HepG2 (cell line): ENCODE measurements around the gene SLC16A9. TPM values are rescaled to one million over a fixed set of nuclear protein-coding genes. Genes with fewer than 3 reads are reported as not detected.

Experiments used
- ATAC-seq: fragments of 200-7000 bp; cut with Tn5 transposase; 3 replicates; pipeline ENCODE4 v1.9.1; 2020; ENCODE audit warnings: mild to moderate bottlenecking, moderate library complexity
- BruUV-seq: library from RNA; stranded (reverse); fragments of 400-500 nt; replicated peaks from 2 replicates; lab custom pipeline; 2021; lab: Mats Ljungman, UMichigan
- CTCF ChIA-PET: fragments of 300-600 bp; formaldehyde crosslinking; extraction: SDS; loops from one replicate; lab custom pipeline; 2021; ENCODE audit warnings: low total read pairs, inconsistent platforms, low intra/inter-chr PET ratio; lab: Yijun Ruan, JAX
- POLR2A ChIA-PET: fragments of 350-600 bp; sonication (Branson Sonifier 250); formaldehyde crosslinking; loops from one replicate; lab custom pipeline; 2020; ENCODE audit warnings: antibody characterized with exemption, inconsistent platforms; lab: Yijun Ruan, JAX
- DNase-seq: peaks from one replicate; pipeline ENCODE4 v3.0.0-alpha.2; 2015; ENCODE audit warnings: low spot score
- FAIRE-seq: peaks from 3 replicates; lab custom pipeline; 2011; peaks lifted over from hg19 to GRCh38; lab: Jason Lieb, UNC
- H2AFZ ChIP-seq: one replicate; pipeline ENCODE4 v1.6.1; 2011; ENCODE audit warnings: low read length, inconsistent platforms
- H3K27ac ChIP-seq: fragments of 300-600 bp; 3 replicates; pipeline ENCODE4 v1.8.0; 2011; ENCODE audit warnings: mixed run types, mild to moderate bottlenecking, mixed read lengths, low read length, inconsistent platforms; ENCODE audit not compliant: insufficient read depth; ENCODE audit errors: extremely low read length
- H3K27me3 ChIP-seq, 2 experiments: fragments of 200-600 bp in 1 of 2; 2 replicates in 1 of 2; 3 replicates in 1 of 2; pipeline versions ENCODE4 v1.6.0 to v1.8.0; 2011; ENCODE audit warnings: low read length in 2 of 2, mild to moderate bottlenecking in 2 of 2, moderate library complexity in 2 of 2, inconsistent platforms in 1 of 2; ENCODE audit not compliant: insufficient read depth in 2 of 2, control insufficient read depth in 1 of 2
- H3K36me3 ChIP-seq, 2 experiments: fragments of 200-600 bp in 1 of 2; replicated peaks in 1 of 2; 2 replicates in 1 of 2; 3 replicates in 1 of 2; pipeline versions ENCODE4 v1.5.1 to v1.8.0; 2011; ENCODE audit warnings: low read length in 2 of 2, inconsistent platforms in 1 of 2; ENCODE audit not compliant: insufficient read depth in 2 of 2, control insufficient read depth in 1 of 2
- H3K4me1 ChIP-seq: 2 replicates; pipeline ENCODE4 v1.5.1; 2012; ENCODE audit warnings: low read length, inconsistent platforms; ENCODE audit not compliant: insufficient read depth
- H3K4me2 ChIP-seq: 2 replicates; pipeline ENCODE4 v1.6.0; 2011; ENCODE audit warnings: low read depth, low read length, inconsistent platforms
- H3K4me3 ChIP-seq, 3 experiments: fragments of 200-600 bp in 1 of 3; sonication (generic), shearing (Covaris generic) in 1 of 3; replicated peaks in 1 of 3; 2 replicates each; pipeline ENCODE4 v1.5.1; 2011 to 2016; ENCODE audit warnings: low read length in 3 of 3, inconsistent platforms in 2 of 3, low read depth in 2 of 3, mild to moderate bottlenecking in 2 of 3, control low read depth in 1 of 3, mixed read lengths in 1 of 3; ENCODE audit not compliant: insufficient read depth in 1 of 3
- H3K79me2 ChIP-seq: one replicate; pipeline ENCODE4 v1.6.1; 2011; ENCODE audit warnings: low read length, inconsistent platforms; ENCODE audit not compliant: insufficient read depth
- H3K9ac ChIP-seq: 2 replicates; pipeline ENCODE4 v1.6.0; 2011; ENCODE audit warnings: mild to moderate bottlenecking, low read depth, low read length, inconsistent platforms; ENCODE audit not compliant: insufficient read depth
- H3K9me3 ChIP-seq: 2 replicates; pipeline ENCODE4 v1.5.1; 2012; ENCODE audit warnings: mild to moderate bottlenecking, low read length
- H4K20me1 ChIP-seq: 2 replicates; pipeline ENCODE4 v1.6.0; 2011; ENCODE audit warnings: inconsistent platforms, mild to moderate bottlenecking, low read length, moderate library complexity; ENCODE audit not compliant: insufficient read depth
- CBX2 ChIP-seq, 2 experiments: fragments of 200-600 bp in 1 of 2; sonication (generic); formaldehyde crosslinking in 1 of 2; IDR thresholded peaks; 2 replicates each; pipeline versions ENCODE4 v1.7.0 to v1.8.1; 2018 to 2022; ENCODE audit warnings: low read depth in 2 of 2, low read length in 1 of 2, mild to moderate bottlenecking in 1 of 2, missing genetic modification reagents in 1 of 2
- GLI4 ChIP-seq: sonication (generic); formaldehyde crosslinking; IDR thresholded peaks from 2 replicates; pipeline ENCODE4 v1.5.1; 2020; ENCODE audit warnings: missing genetic modification reagents, mild to moderate bottlenecking, moderate library complexity, borderline replicate concordance
- KDM1A ChIP-seq: IDR thresholded peaks from 2 replicates; pipeline ENCODE4 v1.6.1; 2016; ENCODE audit warnings: missing compliant biosample characterization
- MLLT10 ChIP-seq: sonication (generic); formaldehyde crosslinking; IDR thresholded peaks from 2 replicates; pipeline ENCODE4 v1.4.0; 2020; ENCODE audit warnings: missing genetic modification reagents
- NFATC3 ChIP-seq: sonication (generic); formaldehyde crosslinking; IDR thresholded peaks from 2 replicates; pipeline ENCODE4 v1.5.1; 2020; ENCODE audit warnings: mild to moderate bottlenecking, missing genetic modification reagents
- NR2F1 ChIP-seq, 2 experiments: fragments of 450-650 bp in 1 of 2; formaldehyde crosslinking in 1 of 2; IDR thresholded peaks; 2 replicates each; pipeline versions ENCODE4 v1.5.0 to v1.6.1; 2016 to 2020; ENCODE audit warnings: mild to moderate bottlenecking in 1 of 2, missing compliant biosample characterization in 1 of 2, missing genetic modification reagents in 1 of 2, moderate library complexity in 1 of 2
- RBAK ChIP-seq: sonication (generic); formaldehyde crosslinking; IDR thresholded peaks from 2 replicates; pipeline ENCODE4 v1.5.1; 2020; ENCODE audit warnings: mild to moderate bottlenecking, missing genetic modification reagents
- TBL1XR1 ChIP-seq: fragments of 150-350 bp; IDR thresholded peaks from 2 replicates; pipeline ENCODE4 v1.6.1; 2014; ENCODE audit warnings: borderline replicate concordance, low read length; ENCODE audit not compliant: partially characterized antibody
- ZFP41 ChIP-seq: sonication (generic); formaldehyde crosslinking; IDR thresholded peaks from 2 replicates; pipeline ENCODE4 v1.4.0; 2020; ENCODE audit warnings: mild to moderate bottlenecking, missing genetic modification reagents, borderline replicate concordance
- ZNF230 ChIP-seq: sonication (generic); formaldehyde crosslinking; IDR thresholded peaks from 2 replicates; pipeline ENCODE4 v1.4.0; 2020; ENCODE audit warnings: mild to moderate bottlenecking, missing genetic modification reagents
- ZNF234 ChIP-seq: sonication (generic); formaldehyde crosslinking; conservative IDR thresholded peaks from 2 replicates; pipeline ENCODE4 v1.5.1; 2020; ENCODE audit warnings: mild to moderate bottlenecking, missing genetic modification reagents
- ZNF263 ChIP-seq: sonication (generic); formaldehyde crosslinking; IDR thresholded peaks from 2 replicates; pipeline ENCODE4 v1.4.0; 2020; ENCODE audit warnings: missing genetic modification reagents
- ZNF510 ChIP-seq: sonication (generic); formaldehyde crosslinking; IDR thresholded peaks from 2 replicates; pipeline ENCODE4 v1.4.0; 2020; ENCODE audit warnings: low read depth, mild to moderate bottlenecking, missing genetic modification reagents
- ZNF746 ChIP-seq: sonication (generic); formaldehyde crosslinking; IDR thresholded peaks from 2 replicates; pipeline ENCODE4 v1.8.0; 2022; ENCODE audit warnings: mild to moderate bottlenecking, missing genetic modification reagents
- WGBS: methylation state at CpG from one replicate; pipeline ENCODE4 v1.1.6; 2017; ENCODE audit warnings: low lambda C conversion rate; 5-methylcytosine and 5-hydroxymethylcytosine counted together
- in situ Hi-C: cut with HindIII; loops from 2 replicates; pipeline ENCODE4 v1.10.0; 2017; ENCODE audit warnings: low pct_unique_long_range_greater_than_20kb; ENCODE audit not compliant: extremely low pct_ligation_motif_present
- intact Hi-C: fragments of 100-400 bp; cut with micrococcal nuclease; formaldehyde crosslinking; loops from one replicate; pipeline ENCODE4 v1.10.0; 2022; ENCODE audit not compliant: unreplicated experiment
- polyA plus RNA-seq, 8 experiments: library from polyadenylated mRNA; depleted of rRNA in 3 of 8; stranded (reverse) in 7 of 8; unstranded in 1 of 8; fragments of >200 nt; fragmentation: Illumina TruSeq in 4 of 8; extraction: Trizol in 4 of 8; gene quantifications; 2 replicates each; pipeline versions ENCODE4 v1.2.1 to v1.2.3, GENCODE V29; 2011 to 2016; ENCODE audit warnings: low read depth in 4 of 8, missing spikeins in 1 of 8, mixed read lengths in 1 of 8; ENCODE audit not compliant: insufficient read depth in 1 of 8
- total RNA-seq, 5 experiments: library from RNA; depleted of rRNA; stranded (reverse); fragments of >200 nt; fragmentation: Illumina TruSeq; extraction: Trizol; gene quantifications; 2 replicates each; pipeline ENCODE4 v1.2.3, GENCODE V29; 2016; ENCODE audit warnings: low read depth in 1 of 5
- TF ChIP-seq, protein P1 (sequence below): sonication (generic); formaldehyde crosslinking; IDR thresholded peaks from 2 replicates; pipeline ENCODE4 v1.4.0; 2020; ENCODE audit warnings: missing genetic modification reagents, mild to moderate bottlenecking, borderline replicate concordance
- TF ChIP-seq, protein P2 (sequence below): IDR thresholded peaks from 2 replicates; pipeline ENCODE4 v1.6.1; 2016; ENCODE audit warnings: missing compliant biosample characterization, missing genetic modification reagents, borderline replicate concordance
- TF ChIP-seq, protein P3 (sequence below): sonication (generic); formaldehyde crosslinking; IDR thresholded peaks from 2 replicates; pipeline ENCODE4 v1.4.0; 2020; ENCODE audit warnings: low read depth, mild to moderate bottlenecking, missing genetic modification reagents
- TF ChIP-seq, protein P4 (sequence below): sonication (generic); formaldehyde crosslinking; IDR thresholded peaks from 2 replicates; pipeline ENCODE4 v1.4.0; 2020; ENCODE audit warnings: missing genetic modification reagents

The SLC16A9 gene
- total and polyA plus RNA-seq, 2 of the 13 experiments (the other 11 are each of a cell fraction or from before 2014, with no cell fraction given): 0.01 to 0.09 TPM

DNA sequence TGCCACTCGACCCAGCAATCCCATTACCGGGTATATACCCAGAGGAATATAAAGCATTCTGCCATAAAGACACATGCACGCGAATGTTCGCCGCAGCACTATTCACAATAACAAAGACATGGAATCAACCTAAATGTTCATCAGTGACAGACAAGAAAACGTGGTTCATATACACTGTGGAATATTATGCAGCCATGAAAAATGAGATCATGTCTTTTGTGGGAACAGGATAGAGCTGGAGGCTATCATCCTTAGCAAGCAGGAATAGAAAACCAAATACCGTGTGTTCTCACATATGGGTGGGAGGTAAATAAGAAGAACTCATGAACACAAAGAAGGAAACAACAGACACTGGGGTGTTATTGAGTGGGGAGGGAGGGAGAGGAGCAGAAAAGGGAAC lies 84.7 kb downstream of the SLC16A9 start:
- no peak overlapping the region for H2AFZ ChIP-seq
- H3K36me3 ChIP-seq: no peaks in the 10 kb centered on the region
- 55% methylated on average over 8 of the region's 8 CpGs for WGBS
- intact Hi-C loops (loop anchor here (5.0 to 10.0 kb wide), 3 partner anchors 670 to 807 kb away; no protein-coding TSS in a partner anchor), in situ Hi-C loops (loop anchor here (5.0 to 10.0 kb wide), 4 partner anchors 182 to 843 kb away; no protein-coding TSS in a partner anchor)
- FAIRE-seq (no peak), DNase-seq (no peak), ATAC-seq (no peak)
- BruUV-seq: no TSS peak
- ChIA-PET CTCF (interaction anchor here (2.2 to 3.5 kb wide), 2 partner anchors 184 to 408 kb away, joined by 11 to 35 read pairs; no protein-coding TSS in a partner anchor), POLR2A (no interaction called here)
- H3K27me3 ChIP-seq: no peaks in the 10 kb centered on the region; a peak in 1 of 5 replicates
- H3K27ac ChIP-seq: no peak overlapping the region
- H3K9me3 ChIP-seq: no peaks in the 10 kb centered on the region
- no peaks in the 10 kb centered on the region for H4K20me1 ChIP-seq
- no peak overlapping the region for H3K9ac ChIP-seq
- H3K79me2 ChIP-seq: no peaks in the 10 kb centered on the region
- no peak overlapping the region for H3K4me2 ChIP-seq
- no peak overlapping the region for H3K4me3 ChIP-seq
- H3K4me1 ChIP-seq: no peaks in the 10 kb centered on the region
- TF ChIP-seq TBL1XR1 (no peak), CBX2 (IDR thresholded peaks at IDR 0.05; ENCODE audit: low read depth, low read length) (no peak), CBX2 (CRISPR knock-in tag; IDR thresholded peaks at IDR 0.05; ENCODE audit: low read depth) (no peak), RBAK (CRISPR knock-in tag) (no peak), NR2F1 (CRISPR knock-in tag; IDR thresholded peaks at IDR 0.05) (no peak), NFATC3 (CRISPR knock-in tag) (no peak), ZNF746 (CRISPR knock-in tag) (no peak), ZNF234 (CRISPR knock-in tag) (no peak), KDM1A (CRISPR knock-in tag) (no peak), MLLT10 (no peak), GLI4 (CRISPR knock-in tag) (no peak), ZNF510 (CRISPR knock-in tag) (no peak), ZNF263 (CRISPR knock-in tag) (no peak), ZFP41 (no peak), ZNF230 (CRISPR knock-in tag) (no peak)
- TF ChIP-seq, protein P1, sequence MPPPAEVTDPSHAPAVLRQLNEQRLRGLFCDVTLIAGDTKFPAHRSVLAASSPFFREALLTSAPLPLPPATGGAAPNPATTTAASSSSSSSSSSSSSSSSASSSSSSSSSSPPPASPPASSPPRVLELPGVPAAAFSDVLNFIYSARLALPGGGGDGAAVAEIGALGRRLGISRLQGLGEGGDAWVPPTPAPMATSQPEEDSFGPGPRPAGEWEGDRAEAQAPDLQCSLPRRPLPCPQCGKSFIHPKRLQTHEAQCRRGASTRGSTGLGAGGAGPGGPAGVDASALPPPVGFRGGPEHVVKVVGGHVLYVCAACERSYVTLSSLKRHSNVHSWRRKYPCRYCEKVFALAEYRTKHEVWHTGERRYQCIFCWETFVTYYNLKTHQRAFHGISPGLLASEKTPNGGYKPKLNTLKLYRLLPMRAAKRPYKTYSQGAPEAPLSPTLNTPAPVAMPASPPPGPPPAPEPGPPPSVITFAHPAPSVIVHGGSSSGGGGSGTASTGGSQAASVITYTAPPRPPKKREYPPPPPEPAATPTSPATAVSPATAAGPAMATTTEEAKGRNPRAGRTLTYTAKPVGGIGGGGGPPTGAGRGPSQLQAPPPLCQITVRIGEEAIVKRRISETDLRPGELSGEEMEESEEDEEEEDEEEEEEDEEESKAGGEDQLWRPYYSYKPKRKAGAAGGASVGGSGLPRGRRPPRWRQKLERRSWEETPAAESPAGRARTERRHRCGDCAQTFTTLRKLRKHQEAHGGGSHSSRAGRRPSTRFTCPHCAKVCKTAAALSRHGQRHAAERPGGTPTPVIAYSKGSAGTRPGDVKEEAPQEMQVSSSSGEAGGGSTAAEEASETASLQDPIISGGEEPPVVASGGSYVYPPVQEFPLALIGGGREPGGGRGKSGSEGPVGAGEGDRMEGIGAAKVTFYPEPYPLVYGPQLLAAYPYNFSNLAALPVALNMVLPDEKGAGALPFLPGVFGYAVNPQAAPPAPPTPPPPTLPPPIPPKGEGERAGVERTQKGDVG: no peak
- TF ChIP-seq, protein P2, sequence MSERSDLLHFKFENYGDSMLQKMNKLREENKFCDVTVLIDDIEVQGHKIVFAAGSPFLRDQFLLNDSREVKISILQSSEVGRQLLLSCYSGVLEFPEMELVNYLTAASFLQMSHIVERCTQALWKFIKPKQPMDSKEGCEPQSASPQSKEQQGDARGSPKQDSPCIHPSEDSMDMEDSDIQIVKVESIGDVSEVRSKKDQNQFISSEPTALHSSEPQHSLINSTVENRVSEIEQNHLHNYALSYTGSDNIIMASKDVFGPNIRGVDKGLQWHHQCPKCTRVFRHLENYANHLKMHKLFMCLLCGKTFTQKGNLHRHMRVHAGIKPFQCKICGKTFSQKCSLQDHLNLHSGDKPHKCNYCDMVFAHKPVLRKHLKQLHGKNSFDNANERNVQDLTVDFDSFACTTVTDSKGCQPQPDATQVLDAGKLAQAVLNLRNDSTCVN: no peak
- TF ChIP-seq, protein P3, sequence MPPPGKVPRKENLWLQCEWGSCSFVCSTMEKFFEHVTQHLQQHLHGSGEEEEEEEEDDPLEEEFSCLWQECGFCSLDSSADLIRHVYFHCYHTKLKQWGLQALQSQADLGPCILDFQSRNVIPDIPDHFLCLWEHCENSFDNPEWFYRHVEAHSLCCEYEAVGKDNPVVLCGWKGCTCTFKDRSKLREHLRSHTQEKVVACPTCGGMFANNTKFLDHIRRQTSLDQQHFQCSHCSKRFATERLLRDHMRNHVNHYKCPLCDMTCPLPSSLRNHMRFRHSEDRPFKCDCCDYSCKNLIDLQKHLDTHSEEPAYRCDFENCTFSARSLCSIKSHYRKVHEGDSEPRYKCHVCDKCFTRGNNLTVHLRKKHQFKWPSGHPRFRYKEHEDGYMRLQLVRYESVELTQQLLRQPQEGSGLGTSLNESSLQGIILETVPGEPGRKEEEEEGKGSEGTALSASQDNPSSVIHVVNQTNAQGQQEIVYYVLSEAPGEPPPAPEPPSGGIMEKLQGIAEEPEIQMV (CRISPR knock-in tag): no peak
- TF ChIP-seq, protein P4, sequence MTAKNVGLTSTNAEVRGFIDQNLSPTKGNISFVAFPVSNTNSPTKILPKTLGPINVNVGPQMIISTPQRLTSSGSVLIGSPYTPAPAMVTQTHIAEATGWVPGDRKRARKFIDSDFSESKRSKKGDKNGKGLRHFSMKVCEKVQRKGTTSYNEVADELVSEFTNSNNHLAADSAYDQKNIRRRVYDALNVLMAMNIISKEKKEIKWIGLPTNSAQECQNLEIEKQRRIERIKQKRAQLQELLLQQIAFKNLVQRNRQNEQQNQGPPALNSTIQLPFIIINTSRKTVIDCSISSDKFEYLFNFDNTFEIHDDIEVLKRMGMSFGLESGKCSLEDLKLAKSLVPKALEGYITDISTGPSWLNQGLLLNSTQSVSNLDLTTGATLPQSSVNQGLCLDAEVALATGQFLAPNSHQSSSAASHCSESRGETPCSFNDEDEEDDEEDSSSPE (CRISPR knock-in tag): no peak
